K562 (cell line): ENCODE data around the gene ZC3H10. TPM values are rescaled to one million over a fixed set of nuclear protein-coding genes. Genes with fewer than 3 reads are reported as not detected.

ENCODE experiments used
- CCNT2 ChIP-seq: IDR thresholded peaks from 2 replicates; pipeline ENCODE4 v1.6.1; 2011; ENCODE audit warnings: borderline replicate concordance, low read depth, mild to moderate bottlenecking, moderate library complexity, mixed read lengths, low read length; ENCODE audit not compliant: insufficient read length; ENCODE audit errors: extremely low read depth
- CTBP1 ChIP-seq: fragments of 450-650 bp; IDR thresholded peaks from 2 replicates; pipeline ENCODE4 v1.6.1; 2016; ENCODE audit warnings: borderline replicate concordance
- FOXJ2 ChIP-seq: fragments of 200-800 bp; sonication (Bioruptor generic); IDR thresholded peaks from 2 replicates; pipeline ENCODE4 v1.6.1; 2016; ENCODE audit warnings: missing genetic modification characterization, missing compliant biosample characterization
- HINFP ChIP-seq: fragments of 450-650 bp; conservative IDR thresholded peaks from 2 replicates; pipeline ENCODE4 v1.6.1; 2016; ENCODE audit warnings: missing genetic modification characterization, low read depth, mild to moderate bottlenecking, control low read depth, missing compliant biosample characterization
- ILK ChIP-seq: fragments of 450-650 bp; IDR thresholded peaks from 2 replicates; pipeline ENCODE4 v1.6.1; 2016; ENCODE audit warnings: missing genetic modification characterization, low read depth, mild to moderate bottlenecking, missing compliant biosample characterization, moderate library complexity, borderline replicate concordance
- KAT8 ChIP-seq: fragments of 450-650 bp; IDR thresholded peaks from 2 replicates; pipeline ENCODE4 v1.6.1; 2016; ENCODE audit warnings: low read depth, mild to moderate bottlenecking
- NELFE ChIP-seq: IDR thresholded peaks from 2 replicates; pipeline ENCODE4 v1.6.1; 2011; ENCODE audit warnings: mild to moderate bottlenecking; ENCODE audit not compliant: insufficient read depth, insufficient read length
- NFATC3 ChIP-seq: fragments of 450-650 bp; IDR thresholded peaks from 2 replicates; pipeline ENCODE4 v1.6.1; 2017; ENCODE audit warnings: mild to moderate bottlenecking
- NRF1 ChIP-seq, 2 experiments: fragments of 450-650 bp; IDR thresholded peaks in 1 of 2; conservative IDR thresholded peaks in 1 of 2; 2 replicates each; pipeline ENCODE4 v1.6.1; 2014; ENCODE audit warnings: mild to moderate bottlenecking in 2 of 2
- POLR2A ChIP-seq: fragments of 450-650 bp; conservative IDR thresholded peaks from 2 replicates; pipeline ENCODE4 v1.6.1; 2016
- STAG1 ChIP-seq: sonication (generic); formaldehyde crosslinking; IDR thresholded peaks from 2 replicates; pipeline ENCODE4 v1.5.0; 2020; ENCODE audit warnings: missing genetic modification reagents, borderline replicate concordance
- TSHZ1 ChIP-seq: fragments of 250-450 bp; sonication (Bioruptor Pico); IDR thresholded peaks from 2 replicates; pipeline ENCODE4 v1.4.0; 2020; ENCODE audit warnings: mild to moderate bottlenecking, moderate library complexity
- ZBTB11 ChIP-seq, 3 experiments: fragments of 200-800 bp in 1 of 3; fragments of 250-450 bp in 1 of 3; fragments of 450-650 bp in 1 of 3; sonication (Bioruptor Pico) in 1 of 3; sonication (Bioruptor generic) in 1 of 3; formaldehyde crosslinking in 1 of 3; IDR thresholded peaks; 2 replicates each; pipeline versions ENCODE4 v1.6.1 to v1.8.0; 2016 to 2022; ENCODE audit warnings: mild to moderate bottlenecking in 2 of 3, missing genetic modification characterization in 2 of 3, missing compliant biosample characterization in 1 of 3, moderate library complexity in 1 of 3
- ZNF324 ChIP-seq: fragments of 250-450 bp; sonication (Bioruptor Pico); IDR thresholded peaks from 2 replicates; pipeline ENCODE4 v1.4.0; 2020; ENCODE audit warnings: mild to moderate bottlenecking
- ZNF717 ChIP-seq: fragments of 250-450 bp; sonication (Bioruptor Pico); IDR thresholded peaks from 2 replicates; pipeline ENCODE4 v1.5.0; 2021
- polyA plus RNA-seq, 8 experiments: library from polyadenylated mRNA; depleted of rRNA in 4 of 8; stranded (reverse) in 5 of 8; unstranded in 3 of 8; fragments of >200 nt; fragmentation: Nextera tagmentation in 2 of 8; fragmentation: Illumina TruSeq in 1 of 8; extraction: Ambion mirVana in 2 of 8; extraction: Trizol in 1 of 8; gene quantifications; 2 replicates each; pipeline versions ENCODE4 v1.2.1 to v1.2.3, GENCODE V29; 2011 to 2014; ENCODE audit warnings: inconsistent platforms in 1 of 8, missing spikeins in 1 of 8
- total RNA-seq, 7 experiments: library from RNA; depleted of rRNA in 6 of 7; stranded (reverse); fragments of >200 nt in 6 of 7; fragmentation: Illumina TruSeq in 2 of 7; extraction: Trizol in 2 of 7; gene quantifications; 2 replicates each; pipeline versions ENCODE4 v1.2.1 to v1.2.3, GENCODE V29; 2011 to 2021; ENCODE audit warnings: low replicate concordance in 1 of 7
- TF ChIP-seq, protein P1 (sequence below): fragments of 450-650 bp; IDR thresholded peaks from 2 replicates; pipeline ENCODE4 v1.7.1; 2018; ENCODE audit warnings: mild to moderate bottlenecking, low read depth; ENCODE audit not compliant: partially characterized antibody

ZC3H10 gene
- total and polyA plus RNA-seq, 9 of the 15 experiments (the other 6 are each of a cell fraction or from before 2014, with no cell fraction given), result 0.31 to 4.1 (median 1.6) TPM

DNA sequence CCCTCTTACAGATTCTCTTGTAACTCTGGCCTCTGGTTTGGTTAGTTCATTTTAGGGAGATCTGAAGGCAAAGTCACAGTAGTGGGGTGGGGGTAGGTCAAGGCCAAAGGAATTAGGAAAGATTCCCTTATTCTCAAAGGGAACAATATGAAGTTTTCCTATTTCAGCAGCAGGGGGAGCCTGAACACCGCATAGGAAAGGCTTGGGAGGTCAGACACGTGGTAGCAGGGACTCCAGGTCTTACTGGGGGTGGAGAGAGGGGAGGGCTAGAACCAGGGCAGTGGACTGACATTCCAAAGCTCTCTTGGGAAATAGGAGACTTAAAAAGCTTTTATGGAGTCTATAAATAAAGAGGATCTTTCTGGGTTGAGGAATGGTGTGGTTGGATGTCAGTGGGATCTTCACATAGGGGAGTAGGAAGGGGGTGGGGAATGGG is 1.3 kb downstream of the ZC3H10 start (continued):
- TF ChIP-seq, protein P1, sequence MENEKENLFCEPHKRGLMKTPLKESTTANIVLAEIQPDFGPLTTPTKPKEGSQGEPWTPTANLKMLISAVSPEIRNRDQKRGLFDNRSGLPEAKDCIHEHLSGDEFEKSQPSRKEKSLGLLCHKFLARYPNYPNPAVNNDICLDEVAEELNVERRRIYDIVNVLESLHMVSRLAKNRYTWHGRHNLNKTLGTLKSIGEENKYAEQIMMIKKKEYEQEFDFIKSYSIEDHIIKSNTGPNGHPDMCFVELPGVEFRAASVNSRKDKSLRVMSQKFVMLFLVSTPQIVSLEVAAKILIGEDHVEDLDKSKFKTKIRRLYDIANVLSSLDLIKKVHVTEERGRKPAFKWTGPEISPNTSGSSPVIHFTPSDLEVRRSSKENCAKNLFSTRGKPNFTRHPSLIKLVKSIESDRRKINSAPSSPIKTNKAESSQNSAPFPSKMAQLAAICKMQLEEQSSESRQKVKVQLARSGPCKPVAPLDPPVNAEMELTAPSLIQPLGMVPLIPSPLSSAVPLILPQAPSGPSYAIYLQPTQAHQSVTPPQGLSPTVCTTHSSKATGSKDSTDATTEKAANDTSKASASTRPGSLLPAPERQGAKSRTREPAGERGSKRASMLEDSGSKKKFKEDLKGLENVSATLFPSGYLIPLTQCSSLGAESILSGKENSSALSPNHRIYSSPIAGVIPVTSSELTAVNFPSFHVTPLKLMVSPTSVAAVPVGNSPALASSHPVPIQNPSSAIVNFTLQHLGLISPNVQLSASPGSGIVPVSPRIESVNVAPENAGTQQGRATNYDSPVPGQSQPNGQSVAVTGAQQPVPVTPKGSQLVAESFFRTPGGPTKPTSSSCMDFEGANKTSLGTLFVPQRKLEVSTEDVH, result peak; percentile 27
- no peak for TF ChIP-seq FOXJ2 (tag)
- no peak for TF ChIP-seq NRF1 (conservative IDR thresholded peaks at IDR 0.05 in 1 of 2, IDR thresholded peaks at IDR 0.05 in 1 of 2)
- no peak for TF ChIP-seq POLR2A
- no peak for TF ChIP-seq KAT8
- TF ChIP-seq ZNF717, result no peak
- TF ChIP-seq ZBTB11 (CRISPR knock-in tag; IDR thresholded peaks at IDR 0.05), result no peak
- peak; percentile 64; the same call in 1 of the 2 replicates for TF ChIP-seq STAG1 (CRISPR knock-in tag)
- TF ChIP-seq CCNT2, result no peak
- TF ChIP-seq NELFE, result no peak
- TF ChIP-seq ZNF324, result no peak
- TF ChIP-seq NFATC3, result no peak
- no peak for TF ChIP-seq HINFP (tag)
- no peak for TF ChIP-seq ILK
- no peak for TF ChIP-seq CTBP1
- no peak for TF ChIP-seq TSHZ1 (CRISPR knock-in tag)
